GM18858 (cell line): ENCODE measurements around the gene NPPB.

Experiments used
- ATAC-seq: cut with Tn5 transposase; IDR thresholded peaks from one replicate; pipeline ENCODE4 v1.9.1; 2021; ENCODE audit not compliant: unreplicated experiment

NPPB gene

GRCh38 chr1:11881749-11882441, 23.1 kb upstream of the NPPB start:
- ATAC-seq: no peak

- ATAC-seq: no peak
These were observed 22.4 kb upstream of the NPPB start for GRCh38 chr1:11880911-11881748.

GRCh38 chr1:11880181-11880575, 21.4 kb upstream of the NPPB start:
- no peak for ATAC-seq

DNA sequence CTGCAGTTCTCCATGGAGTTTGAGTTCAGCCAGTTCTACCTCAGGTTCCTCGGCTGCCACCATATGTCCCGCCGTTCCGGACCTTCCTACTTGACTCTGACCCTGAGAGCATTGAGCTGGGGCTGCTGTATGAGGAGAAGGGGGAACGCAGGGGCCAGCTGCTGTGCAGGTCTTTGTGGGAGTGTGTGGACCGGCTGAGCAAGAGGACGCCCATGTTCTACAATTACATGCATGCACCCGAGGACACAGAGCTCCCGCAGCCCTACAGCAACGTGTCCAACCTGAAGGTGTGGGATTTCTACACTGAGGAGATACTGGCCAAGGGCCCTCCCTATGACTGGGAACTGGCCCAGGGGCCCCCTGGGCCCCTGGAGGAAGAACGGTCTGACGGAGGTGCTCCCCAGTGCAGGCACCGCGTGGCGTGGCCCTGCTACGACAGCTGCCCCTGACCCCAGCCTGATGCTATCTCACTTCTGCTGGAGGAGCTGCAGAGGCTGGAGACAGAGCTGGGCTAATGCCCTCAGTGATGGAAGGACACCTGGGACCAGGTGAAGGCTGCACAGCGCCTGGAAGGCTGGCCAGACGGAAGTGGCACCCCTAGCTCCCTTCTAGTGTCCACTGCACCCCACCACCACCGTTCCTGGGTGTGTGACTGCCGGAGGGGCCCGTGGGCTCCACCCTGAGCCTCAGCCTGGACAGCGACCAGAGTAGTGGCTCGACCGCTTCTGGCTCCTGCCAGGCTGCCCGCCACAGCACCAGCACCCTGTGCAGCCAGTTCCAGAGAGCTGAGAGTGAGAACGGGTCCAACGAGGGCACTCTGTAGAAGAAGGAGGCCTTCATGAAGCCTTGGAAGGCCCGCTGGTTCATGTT, 20.8 kb upstream of the NPPB start:
- ATAC-seq: no peak

DNA sequence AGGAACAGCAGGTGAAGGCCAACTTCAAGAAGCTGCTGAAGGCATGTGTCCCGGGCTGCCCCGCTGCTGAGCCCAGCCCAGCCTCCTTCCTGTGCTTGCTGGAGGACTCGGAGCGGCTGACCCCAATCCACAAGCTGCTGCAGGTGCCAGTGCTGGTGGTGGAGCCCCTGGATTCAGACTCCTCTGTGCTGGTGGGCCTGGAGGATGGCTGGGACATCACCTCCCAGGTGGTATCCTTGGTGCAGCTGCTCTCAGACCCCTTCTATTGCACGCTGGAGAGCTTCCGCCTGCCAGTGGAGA, 20.1 kb upstream of the NPPB start:
- no peak for ATAC-seq

- no peak for ATAC-seq
These were observed 19.5 kb upstream of the NPPB start for GRCh38 chr1:11878081-11878890.

- ATAC-seq: no peak
These were observed 18.3 kb upstream of the NPPB start for GRCh38 chr1:11877074-11877473.

DNA sequence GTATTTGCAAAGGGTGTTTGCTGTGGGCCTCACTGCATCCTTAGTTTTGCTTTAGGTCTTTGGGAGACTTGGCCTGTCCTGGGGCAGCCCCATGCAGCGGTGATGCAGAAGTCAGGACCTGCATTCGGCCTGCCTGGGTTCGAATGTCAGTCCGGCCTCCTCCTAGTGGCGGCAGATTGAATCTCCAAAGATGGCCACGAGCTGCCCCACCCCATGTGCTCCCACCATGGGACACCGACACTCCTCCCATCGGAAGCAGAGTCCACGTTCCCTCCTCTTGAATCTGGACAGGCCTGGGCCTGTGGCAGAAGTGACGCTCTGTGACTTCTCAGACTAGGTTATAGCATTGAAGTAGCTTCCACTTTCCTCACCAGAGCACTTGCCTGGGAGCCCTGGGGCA, 16.3 kb upstream of the NPPB start:
- no peak for ATAC-seq

DNA sequence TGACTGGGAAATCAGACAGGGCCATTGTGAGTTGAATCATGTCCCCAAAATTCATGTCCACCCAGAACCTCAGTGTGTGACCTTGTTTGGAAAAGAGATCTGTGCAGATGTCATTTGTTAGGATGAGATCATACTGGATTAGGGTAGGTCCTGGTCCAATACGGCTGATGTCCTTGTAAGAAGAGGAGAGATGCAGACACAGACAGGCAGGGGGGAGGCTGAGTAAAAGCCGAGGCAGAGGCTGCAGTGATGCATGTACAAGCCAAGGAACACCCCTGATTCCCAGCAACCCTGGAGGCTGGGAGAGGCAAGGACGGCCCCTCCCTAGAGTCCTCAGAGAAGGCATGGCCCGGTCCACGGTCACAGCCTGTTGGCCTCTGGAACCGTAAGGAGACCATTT, 15.9 kb upstream of the NPPB start:
- no peak for ATAC-seq

- ATAC-seq: no peak
These were observed 15.5 kb upstream of the NPPB start for GRCh38 chr1:11874258-11874562.

DNA sequence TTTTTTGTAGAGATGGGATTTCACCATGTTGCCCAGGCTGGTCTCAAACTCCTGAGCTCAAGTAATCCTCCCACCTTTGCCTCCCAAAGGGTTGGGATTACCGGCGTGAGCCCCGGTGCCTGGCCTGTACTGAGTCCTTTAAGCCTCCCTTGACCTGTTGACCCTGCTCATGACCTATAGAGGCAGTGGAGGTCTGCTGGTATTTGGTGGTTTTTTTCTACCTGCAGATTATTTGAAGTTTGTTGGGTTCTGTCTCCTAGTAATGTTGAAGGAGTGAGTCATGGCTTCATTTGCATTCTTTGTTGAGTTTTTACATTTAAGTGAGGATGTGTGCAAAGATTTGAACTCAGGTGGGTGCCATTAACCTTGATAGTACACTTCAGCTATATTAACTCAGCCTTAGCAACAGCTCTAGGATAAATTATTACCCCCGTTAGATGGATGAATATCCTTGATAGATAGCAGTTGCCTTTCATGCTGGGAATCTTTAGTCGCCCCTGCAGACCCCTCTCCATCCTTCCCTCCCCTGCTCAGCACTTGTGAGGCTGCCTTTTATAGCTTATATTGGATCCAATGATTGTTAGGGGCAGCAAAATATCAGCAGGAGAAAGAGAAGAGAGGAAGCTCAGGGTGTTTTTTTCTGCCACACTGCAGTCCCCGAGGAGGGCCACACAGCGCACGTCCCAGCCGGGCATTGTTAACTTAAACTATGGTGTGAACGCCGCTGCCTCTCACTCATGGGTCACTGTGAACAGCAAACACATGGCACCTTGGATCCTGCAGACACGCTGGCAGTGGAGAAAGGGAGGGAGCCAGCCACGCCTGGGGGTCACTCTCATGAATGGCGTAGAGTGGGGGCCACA, 14.9 kb upstream of the NPPB start:
- no peak for ATAC-seq

DNA sequence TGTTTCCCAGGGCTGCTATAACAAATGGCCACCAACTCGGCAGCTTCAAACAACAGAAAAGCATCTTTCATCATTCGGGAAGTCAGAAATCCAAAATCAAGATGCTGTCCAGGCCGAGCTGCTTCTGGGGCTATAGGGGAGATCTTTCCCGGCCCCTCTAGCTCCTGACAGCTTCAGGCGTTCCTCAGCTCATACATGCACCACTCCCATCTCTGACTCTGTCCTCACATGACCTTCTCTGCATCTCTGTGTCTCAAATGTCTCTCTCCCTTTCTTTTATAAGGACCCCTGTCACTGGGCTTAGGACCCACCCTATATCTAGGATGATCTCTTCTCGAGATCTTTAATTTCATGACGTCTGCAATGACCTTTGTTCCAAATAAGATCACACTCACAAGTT, 13.8 kb upstream of the NPPB start:
- no peak for ATAC-seq

GRCh38 chr1:11869650-11870207, 11.0 kb upstream of the NPPB start:
- ATAC-seq: no peak

DNA sequence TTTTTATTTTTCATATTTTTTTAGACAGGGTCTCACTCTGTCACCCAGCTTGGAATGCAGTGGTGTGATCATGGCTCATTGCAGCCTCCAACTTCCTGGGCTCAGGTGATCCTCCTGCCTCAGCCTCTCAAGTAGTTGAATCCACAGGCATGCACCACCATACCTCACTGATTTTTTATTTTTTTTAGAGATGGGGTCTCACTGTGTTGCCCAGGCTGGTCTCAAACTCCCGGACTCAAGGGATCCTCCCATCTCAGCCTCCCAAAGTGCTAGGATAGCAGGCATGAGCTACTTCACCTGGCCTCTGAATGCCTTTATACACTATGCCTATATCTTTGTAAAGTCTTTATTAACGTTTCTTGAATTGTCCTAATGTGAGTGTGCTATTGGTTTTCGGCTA, 10.4 kb upstream of the NPPB start:
- ATAC-seq: no peak

GRCh38 chr1:11868331-11868980, 9.7 kb upstream of the NPPB start:
- ATAC-seq: no peak

DNA sequence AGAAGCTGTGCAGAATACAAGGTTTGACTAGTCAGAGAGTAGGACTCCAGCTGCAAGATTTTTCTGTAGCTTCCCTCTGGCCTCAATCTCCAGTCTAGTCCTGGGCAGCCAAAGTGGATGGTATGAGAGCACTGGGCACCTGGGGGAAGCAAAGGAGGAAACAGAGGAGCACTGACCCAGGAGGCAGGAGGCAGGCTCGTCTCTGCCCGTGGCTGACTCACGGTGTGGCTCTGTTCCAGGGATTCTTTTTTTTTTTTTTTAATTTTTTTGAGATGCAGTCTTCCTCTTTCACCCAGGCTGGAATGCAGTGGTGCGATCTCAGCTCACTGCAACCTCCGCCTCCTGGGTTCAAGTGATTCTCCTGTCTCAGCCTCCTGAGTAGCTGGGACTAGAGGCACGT, 4.1 kb upstream of the NPPB start:
- ATAC-seq: no peak

DNA sequence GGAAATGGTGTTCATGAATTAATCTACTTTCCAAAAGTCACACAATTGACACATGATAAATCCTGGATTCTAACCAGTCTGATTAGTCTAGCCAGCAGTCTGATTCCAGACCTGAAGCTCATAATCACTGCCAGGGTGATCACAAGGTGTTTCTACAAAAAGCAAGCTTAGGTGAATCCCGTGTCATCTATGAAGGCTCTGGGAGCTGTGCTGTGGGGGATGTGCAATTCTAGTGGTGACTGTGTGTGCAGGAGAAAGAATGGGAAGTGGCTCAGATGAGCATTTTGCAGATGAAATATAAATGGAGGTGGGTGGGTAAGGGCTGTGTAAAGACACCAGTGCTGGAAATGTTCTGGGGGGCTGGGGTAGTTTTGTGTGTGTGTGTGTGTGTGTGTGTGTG, 1.8 kb upstream of the NPPB start:
- no peak for ATAC-seq

DNA sequence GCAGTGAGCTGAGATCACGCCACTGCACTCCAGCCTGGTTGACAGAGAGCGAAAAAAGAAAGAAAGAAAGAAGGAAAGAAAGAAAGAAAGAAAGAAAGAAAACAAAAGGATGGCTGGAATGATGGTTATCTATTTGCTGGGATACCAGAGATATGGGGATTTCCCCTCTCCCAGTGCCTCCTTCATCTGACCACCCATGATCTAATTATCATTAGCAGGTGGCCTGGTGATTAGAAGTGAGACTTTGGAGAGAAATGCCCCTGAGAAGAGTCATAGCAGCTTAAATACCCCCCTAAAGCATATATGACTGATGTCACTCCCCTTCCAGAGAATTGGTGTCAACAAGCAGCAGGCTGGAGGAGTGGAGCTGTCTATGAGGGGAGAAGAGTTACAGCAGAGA, 1.3 kb upstream of the NPPB start:
- ATAC-seq: no peak
